ENCODE results near the gene RMDN3.

DNA sequence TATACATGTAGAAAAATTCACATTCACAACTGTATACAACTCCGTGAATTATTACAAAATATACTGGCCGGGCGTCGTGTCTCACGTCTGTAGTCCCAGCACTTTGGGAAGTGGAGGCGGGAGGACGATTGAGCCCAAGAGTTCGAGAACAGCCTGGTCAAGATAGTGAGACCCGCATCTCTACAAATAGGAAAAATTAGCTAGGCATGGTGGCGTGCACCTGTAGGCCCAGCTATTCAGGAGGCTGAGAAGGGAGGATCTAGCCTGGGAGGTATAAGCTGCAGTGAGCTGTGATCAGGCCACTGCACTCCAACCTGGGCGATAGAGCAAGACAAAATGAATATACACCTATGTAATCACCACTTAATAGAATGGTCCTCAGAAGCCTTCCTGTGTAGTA, 58.8 kb downstream of the RMDN3 start:
- TF ChIP-seq, protein P1, sequence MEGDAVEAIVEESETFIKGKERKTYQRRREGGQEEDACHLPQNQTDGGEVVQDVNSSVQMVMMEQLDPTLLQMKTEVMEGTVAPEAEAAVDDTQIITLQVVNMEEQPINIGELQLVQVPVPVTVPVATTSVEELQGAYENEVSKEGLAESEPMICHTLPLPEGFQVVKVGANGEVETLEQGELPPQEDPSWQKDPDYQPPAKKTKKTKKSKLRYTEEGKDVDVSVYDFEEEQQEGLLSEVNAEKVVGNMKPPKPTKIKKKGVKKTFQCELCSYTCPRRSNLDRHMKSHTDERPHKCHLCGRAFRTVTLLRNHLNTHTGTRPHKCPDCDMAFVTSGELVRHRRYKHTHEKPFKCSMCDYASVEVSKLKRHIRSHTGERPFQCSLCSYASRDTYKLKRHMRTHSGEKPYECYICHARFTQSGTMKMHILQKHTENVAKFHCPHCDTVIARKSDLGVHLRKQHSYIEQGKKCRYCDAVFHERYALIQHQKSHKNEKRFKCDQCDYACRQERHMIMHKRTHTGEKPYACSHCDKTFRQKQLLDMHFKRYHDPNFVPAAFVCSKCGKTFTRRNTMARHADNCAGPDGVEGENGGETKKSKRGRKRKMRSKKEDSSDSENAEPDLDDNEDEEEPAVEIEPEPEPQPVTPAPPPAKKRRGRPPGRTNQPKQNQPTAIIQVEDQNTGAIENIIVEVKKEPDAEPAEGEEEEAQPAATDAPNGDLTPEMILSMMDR (conservative IDR thresholded peaks at IDR 0.05; ENCODE audit: low read length), result no peak
- TF ChIP-seq EZH2phosphoT487 (IDR thresholded peaks at IDR 0.05; ENCODE audit: borderline replicate concordance), result no peak

Data from Loucy (cell line).